AG10803 (cell line): Measurements from ENCODE around the gene LACTBL1.
A peak's percentile ranks its signal among the peaks of the same experiment; 100 is the strongest.

Experiments
- DNase-seq: peaks from one replicate; pipeline ENCODE4 v3.0.0; 2010; ENCODE audit warnings: low read depth
- H3K4me3 ChIP-seq: 2 replicates; pipeline ENCODE4 v1.5.1; 2011; ENCODE audit warnings: mild to moderate bottlenecking, low read length, control low read depth
- TF ChIP-seq, protein P1 (sequence below): conservative IDR thresholded peaks from 2 replicates; pipeline ENCODE4 v1.5.1; 2011; ENCODE audit warnings: mild to moderate bottlenecking, low read length, control low read depth, inconsistent platforms

LACTBL1 gene

GRCh38 chr1:22971161-22971560 is 1.5 kb downstream of the LACTBL1 start:
- H3K4me3 ChIP-seq, result no peak overlapping the region
- no peak for DNase-seq
- TF ChIP-seq, protein P1, sequence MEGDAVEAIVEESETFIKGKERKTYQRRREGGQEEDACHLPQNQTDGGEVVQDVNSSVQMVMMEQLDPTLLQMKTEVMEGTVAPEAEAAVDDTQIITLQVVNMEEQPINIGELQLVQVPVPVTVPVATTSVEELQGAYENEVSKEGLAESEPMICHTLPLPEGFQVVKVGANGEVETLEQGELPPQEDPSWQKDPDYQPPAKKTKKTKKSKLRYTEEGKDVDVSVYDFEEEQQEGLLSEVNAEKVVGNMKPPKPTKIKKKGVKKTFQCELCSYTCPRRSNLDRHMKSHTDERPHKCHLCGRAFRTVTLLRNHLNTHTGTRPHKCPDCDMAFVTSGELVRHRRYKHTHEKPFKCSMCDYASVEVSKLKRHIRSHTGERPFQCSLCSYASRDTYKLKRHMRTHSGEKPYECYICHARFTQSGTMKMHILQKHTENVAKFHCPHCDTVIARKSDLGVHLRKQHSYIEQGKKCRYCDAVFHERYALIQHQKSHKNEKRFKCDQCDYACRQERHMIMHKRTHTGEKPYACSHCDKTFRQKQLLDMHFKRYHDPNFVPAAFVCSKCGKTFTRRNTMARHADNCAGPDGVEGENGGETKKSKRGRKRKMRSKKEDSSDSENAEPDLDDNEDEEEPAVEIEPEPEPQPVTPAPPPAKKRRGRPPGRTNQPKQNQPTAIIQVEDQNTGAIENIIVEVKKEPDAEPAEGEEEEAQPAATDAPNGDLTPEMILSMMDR, result no peak

GRCh38 chr1:22970096-22970495 is 2.6 kb downstream of the LACTBL1 start:
- no peak for DNase-seq
- TF ChIP-seq, protein P1, result no peak
- H3K4me3 ChIP-seq, result no peak overlapping the region

DNA sequence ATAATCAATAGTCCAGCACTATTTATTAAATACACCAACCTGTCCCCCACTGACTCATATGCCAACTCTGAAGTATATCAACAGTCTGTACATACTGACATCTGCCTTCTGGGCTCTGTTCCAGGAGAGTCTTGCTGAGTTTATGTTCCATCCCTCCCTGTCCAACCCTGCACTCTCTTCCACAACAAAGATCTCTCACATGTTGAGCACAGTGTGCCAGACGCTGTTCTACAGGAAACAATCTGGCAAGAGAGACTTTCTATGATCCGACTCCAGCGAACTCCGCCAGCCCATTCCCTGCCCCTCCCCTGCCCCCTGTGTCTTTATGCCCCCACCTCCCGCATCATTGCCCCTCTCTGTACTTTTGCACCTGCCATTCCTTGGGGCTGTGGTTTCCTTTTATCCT is 3.4 kb downstream of the LACTBL1 start:
- DNase-seq, result peak; percentile 59
- H3K4me3 ChIP-seq, result no peak overlapping the region
- TF ChIP-seq, protein P1, result no peak

- H3K4me3 ChIP-seq, result no peak overlapping the region
- DNase-seq, result no peak
- TF ChIP-seq, protein P1, result no peak
Measured at GRCh38 chr1:22967833-22968232, 4.8 kb downstream of the LACTBL1 start.

- DNase-seq, result no peak
- no peak overlapping the region for H3K4me3 ChIP-seq
- TF ChIP-seq, protein P1, result no peak
Measured at GRCh38 chr1:22966309-22966708, 6.4 kb downstream of the LACTBL1 start.

GRCh38 chr1:22963044-22963677 is 9.5 kb downstream of the LACTBL1 start:
- TF ChIP-seq, protein P1, result no peak
- no peak overlapping the region for H3K4me3 ChIP-seq
- DNase-seq, result no peak

GRCh38 chr1:22962558-22962957 is 10.1 kb downstream of the LACTBL1 start:
- no peak for DNase-seq
- TF ChIP-seq, protein P1, result no peak
- no peak overlapping the region for H3K4me3 ChIP-seq
